Measurements from ENCODE around the gene TMEM94.
A peak's percentile ranks its signal among the peaks of the same experiment; 100 is the strongest.

TMEM94 gene

GRCh38 chr17:75501378-75502071 is 45.1 kb downstream of the TMEM94 start:
- Histone ChIP-seq H3K14ac (ENCODE audit: low read length) (no peak overlapping the region), H3K4ac (ENCODE audit: low read length) (no peak overlapping the region), H2BK5ac (ENCODE audit: low read length) (peak overlapping the region; percentile 39), H4K91ac (ENCODE audit: low read depth, low read length, poor library complexity) (no peak overlapping the region), H2AFZ (ENCODE audit: low read length) (no peak overlapping the region), H3K4me1 (ENCODE audit: control insufficient read depth in 2 of 2, insufficient read depth in 1 of 2, low read depth in 1 of 2, low read length in 2 of 2) (no peaks in the 10 kb centered on the region), H2BK12ac (ENCODE audit: low read length) (peak overlapping the region; percentile 22), H3K27ac (replicated peaks; ENCODE audit: low read length) (no peak overlapping the region), H4K8ac (ENCODE audit: low read depth, low read length) (no peak overlapping the region), H3K79me1 (ENCODE audit: low read depth, low read length) (peaks cover 8% of the 10 kb centered on the region), H3K27me3 (ENCODE audit: control insufficient read depth in 3 of 3, insufficient read depth in 3 of 3, low read depth in 1 of 3, low read length in 3 of 3) (no peaks in the 10 kb centered on the region), H3K9ac (ENCODE audit: low read depth, low read length, poor library complexity) (no peak overlapping the region), H2AK5ac (ENCODE audit: low read depth, low read length) (no peak overlapping the region), H2BK120ac (ENCODE audit: low read depth, low read length) (no peak overlapping the region), H3K9me3 (replicated peaks in 1 of 2; ENCODE audit: control insufficient read depth in 2 of 2, insufficient read depth in 1 of 2, low read depth in 1 of 2, low read length in 2 of 2) (peaks cover 0 to 2% of the 10 kb centered on the region in 2 donors), H3K18ac (ENCODE audit: low read length) (no peak overlapping the region), H3K36me3 (replicated peaks in 1 of 2; ENCODE audit: control insufficient read depth in 2 of 2, insufficient read depth in 2 of 2, low read length in 2 of 2) (peaks cover 50 to 91% of the 10 kb centered on the region in 2 donors), H3K4me2 (ENCODE audit: insufficient read depth, low read length, poor library complexity, severe bottlenecking) (no peak overlapping the region), H2BK15ac (ENCODE audit: low read length) (no peak overlapping the region), H3K23ac (ENCODE audit: low read depth, low read length, poor library complexity) (no peak overlapping the region), H3K4me3 (ENCODE audit: low read length in 2 of 2) (no peak overlapping the region)
- no CpG with 5 or more reads among the region's 21 CpGs for WGBS, 2 donors (ENCODE audit: extremely low coverage in 2 of 2, insufficient read length in 2 of 2, insufficient replicate concordance in 1 of 2)
- DNase-seq (ENCODE audit: low spot score) = no peak

GRCh38 chr17:75502072-75502720 is 45.8 kb downstream of the TMEM94 start:
- H3K9me3 ChIP-seq (replicated peaks in 1 of 2; ENCODE audit: control insufficient read depth in 2 of 2, insufficient read depth in 1 of 2, low read depth in 1 of 2, low read length in 2 of 2) = peaks cover 0 to 2% of the 10 kb centered on the region in 2 donors

DNA sequence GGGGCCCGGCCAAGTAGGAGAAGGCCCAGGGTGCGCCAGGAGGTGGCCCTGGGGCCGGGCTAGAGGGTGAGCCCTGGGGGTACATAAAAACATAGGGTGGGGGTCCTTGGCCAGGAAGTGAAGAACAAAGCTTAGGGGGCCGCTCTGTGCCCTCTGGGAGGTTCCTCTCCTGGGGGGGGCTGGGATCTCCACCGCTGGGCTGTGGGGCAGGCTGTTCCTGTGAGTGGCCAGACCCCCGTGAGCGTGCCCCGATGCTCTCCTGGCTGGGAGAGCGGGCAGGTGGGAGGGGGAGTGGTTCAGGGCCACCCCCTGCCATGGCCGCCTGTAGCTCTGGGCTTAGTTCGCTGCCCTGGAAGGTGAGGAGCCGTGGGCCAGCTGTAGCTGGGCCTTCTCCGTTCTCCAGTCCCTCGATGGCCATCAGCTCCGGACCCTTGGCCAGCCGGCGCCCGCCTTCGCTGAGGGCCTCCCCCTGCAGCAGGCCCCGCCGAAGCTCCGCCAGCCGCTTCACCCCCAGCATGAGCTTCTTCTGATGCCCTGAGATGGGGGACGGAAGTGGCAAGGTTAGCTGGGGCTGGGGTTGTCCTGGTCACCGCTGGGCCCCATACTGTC is 46.4 kb downstream of the TMEM94 start:
- no peak overlapping the region for H3K4me3 ChIP-seq (ENCODE audit: low read length in 2 of 2)

More at GRCh38 chr17:75502072-75502720, 45.8 kb downstream of the TMEM94 start:
- no peak overlapping the region for H2AFZ ChIP-seq (ENCODE audit: low read length)
- no peak overlapping the region for H4K8ac ChIP-seq (ENCODE audit: low read depth, low read length)
- H3K27ac ChIP-seq (replicated peaks; ENCODE audit: low read length) = no peak overlapping the region
- no peak overlapping the region for H4K91ac ChIP-seq (ENCODE audit: low read depth, low read length, poor library complexity)
- no peak overlapping the region for H3K18ac ChIP-seq (ENCODE audit: low read length)
- H2AK5ac ChIP-seq (ENCODE audit: low read depth, low read length) = no peak overlapping the region
- H3K4ac ChIP-seq (ENCODE audit: low read length) = no peak overlapping the region
- no peaks in the 10 kb centered on the region for H3K27me3 ChIP-seq (ENCODE audit: control insufficient read depth in 3 of 3, insufficient read depth in 3 of 3, low read depth in 1 of 3, low read length in 3 of 3)
- H3K79me1 ChIP-seq (ENCODE audit: low read depth, low read length) = peaks cover 8% of the 10 kb centered on the region
- no CpG with 5 or more reads among the region's 40 CpGs for WGBS, 2 donors (ENCODE audit: extremely low coverage in 2 of 2, insufficient read length in 2 of 2, insufficient replicate concordance in 1 of 2)
- no peak overlapping the region for H2BK120ac ChIP-seq (ENCODE audit: low read depth, low read length)
- H3K4me1 ChIP-seq (ENCODE audit: control insufficient read depth in 2 of 2, insufficient read depth in 1 of 2, low read depth in 1 of 2, low read length in 2 of 2) = no peaks in the 10 kb centered on the region
- no peak overlapping the region for H3K14ac ChIP-seq (ENCODE audit: low read length)
- H3K36me3 ChIP-seq (replicated peaks in 1 of 2; ENCODE audit: control insufficient read depth in 2 of 2, insufficient read depth in 2 of 2, low read length in 2 of 2) = peaks cover 53 to 92% of the 10 kb centered on the region in 2 donors
- H2BK5ac ChIP-seq (ENCODE audit: low read length) = peak overlapping the region; percentile 39
- no peak overlapping the region for H3K4me3 ChIP-seq (ENCODE audit: low read length in 2 of 2)
- H2BK15ac ChIP-seq (ENCODE audit: low read length) = no peak overlapping the region
- H3K9ac ChIP-seq (ENCODE audit: low read depth, low read length, poor library complexity) = no peak overlapping the region
- no peak for DNase-seq (ENCODE audit: low spot score)
- no peak overlapping the region for H3K23ac ChIP-seq (ENCODE audit: low read depth, low read length, poor library complexity)
- H2BK12ac ChIP-seq (ENCODE audit: low read length) = no peak overlapping the region
- no peak overlapping the region for H3K4me2 ChIP-seq (ENCODE audit: insufficient read depth, low read length, poor library complexity, severe bottlenecking)

More for the DNA sequence above, 46.4 kb downstream of the TMEM94 start:
- no peak for DNase-seq (ENCODE audit: low spot score)
- no peaks in the 10 kb centered on the region for H3K4me1 ChIP-seq (ENCODE audit: control insufficient read depth in 2 of 2, insufficient read depth in 1 of 2, low read depth in 1 of 2, low read length in 2 of 2)
- H3K9ac ChIP-seq (ENCODE audit: low read depth, low read length, poor library complexity) = no peak overlapping the region
- no peak overlapping the region for H2AK5ac ChIP-seq (ENCODE audit: low read depth, low read length)
- H4K8ac ChIP-seq (ENCODE audit: low read depth, low read length) = no peak overlapping the region
- H3K27me3 ChIP-seq (ENCODE audit: control insufficient read depth in 3 of 3, insufficient read depth in 3 of 3, low read depth in 1 of 3, low read length in 3 of 3) = no peaks in the 10 kb centered on the region
- no peak overlapping the region for H3K4me2 ChIP-seq (ENCODE audit: insufficient read depth, low read length, poor library complexity, severe bottlenecking)
- H3K79me1 ChIP-seq (ENCODE audit: low read depth, low read length) = peaks cover 14% of the 10 kb centered on the region
- no peak overlapping the region for H2BK12ac ChIP-seq (ENCODE audit: low read length)
- peaks cover 0 to 2% of the 10 kb centered on the region in 2 donors for H3K9me3 ChIP-seq (replicated peaks in 1 of 2; ENCODE audit: control insufficient read depth in 2 of 2, insufficient read depth in 1 of 2, low read depth in 1 of 2, low read length in 2 of 2)
- H3K27ac ChIP-seq (replicated peaks; ENCODE audit: low read length) = no peak overlapping the region
- no peak overlapping the region for H2BK5ac ChIP-seq (ENCODE audit: low read length)
- no peak overlapping the region for H3K4ac ChIP-seq (ENCODE audit: low read length)
- peak overlapping the region; percentile 43 for H3K23ac ChIP-seq (ENCODE audit: low read depth, low read length, poor library complexity)
- H2BK120ac ChIP-seq (ENCODE audit: low read depth, low read length) = no peak overlapping the region
- peaks cover 52 to 92% of the 10 kb centered on the region in 2 donors for H3K36me3 ChIP-seq (replicated peaks in 1 of 2; ENCODE audit: control insufficient read depth in 2 of 2, insufficient read depth in 2 of 2, low read length in 2 of 2)
- no peak overlapping the region for H3K18ac ChIP-seq (ENCODE audit: low read length)
- no peak overlapping the region for H2AFZ ChIP-seq (ENCODE audit: low read length)
- H2BK15ac ChIP-seq (ENCODE audit: low read length) = no peak overlapping the region
- no peak overlapping the region for H4K91ac ChIP-seq (ENCODE audit: low read depth, low read length, poor library complexity)
- no peak overlapping the region for H3K14ac ChIP-seq (ENCODE audit: low read length)
- WGBS, 2 donors (ENCODE audit: extremely low coverage in 2 of 2, insufficient read length in 2 of 2, insufficient replicate concordance in 1 of 2) = no CpG with 5 or more reads among the region's 25 CpGs

Measured in neuronal stem cell (in vitro differentiated cells).